Mesendoderm (in vitro differentiated cells): ENCODE measurements around the gene MLKL. TPM values are rescaled to one million over a fixed set of nuclear protein-coding genes. Genes with fewer than 3 reads are reported as not detected.

ENCODE experiments used
- DNase-seq: peaks from one replicate; pipeline ENCODE4 v3.0.0; 2013
- H2AK5ac ChIP-seq: 2 replicates; pipeline ENCODE4 v1.6.1; 2013; ENCODE audit warnings: low read length, inconsistent platforms
- H2BK120ac ChIP-seq: 2 replicates; pipeline ENCODE4 v1.6.1; 2013; ENCODE audit warnings: low read depth, mild to moderate bottlenecking, low read length, moderate library complexity, mixed read lengths
- H2BK15ac ChIP-seq: replicated peaks from 2 replicates; pipeline ENCODE4 v1.6.1; 2013; ENCODE audit warnings: low read depth, mild to moderate bottlenecking, moderate library complexity
- H2BK5ac ChIP-seq: 2 replicates; pipeline ENCODE4 v1.6.1; 2013; ENCODE audit warnings: low read length, inconsistent platforms
- H3K18ac ChIP-seq: 2 replicates; pipeline ENCODE4 v1.6.1; 2013; ENCODE audit warnings: mild to moderate bottlenecking, low read length, mixed read lengths
- H3K23ac ChIP-seq: one replicate; pipeline ENCODE4 v1.6.1; 2013; ENCODE audit warnings: low read length
- H3K27ac ChIP-seq: 2 replicates; pipeline ENCODE4 v1.5.1; 2013; ENCODE audit warnings: low read depth, mild to moderate bottlenecking, inconsistent platforms, low read length, moderate library complexity
- H3K27me3 ChIP-seq: 2 replicates; pipeline ENCODE4 v1.6.1; 2013; ENCODE audit warnings: low read length, control low read depth, mild to moderate bottlenecking, inconsistent platforms; ENCODE audit not compliant: insufficient read depth, poor library complexity
- H3K36me3 ChIP-seq: 2 replicates; pipeline ENCODE4 v1.6.1; 2013; ENCODE audit warnings: low read length, inconsistent platforms; ENCODE audit not compliant: control insufficient read depth, insufficient read depth
- H3K4ac ChIP-seq: one replicate; pipeline ENCODE4 v1.6.1; 2013; ENCODE audit warnings: low read depth, mild to moderate bottlenecking, low read length, moderate library complexity
- H3K4me1 ChIP-seq: 2 replicates; pipeline ENCODE4 v1.6.1; 2013; ENCODE audit warnings: low read depth, low read length, inconsistent platforms; ENCODE audit not compliant: control insufficient read depth
- H3K4me2 ChIP-seq: 2 replicates; pipeline ENCODE4 v1.6.1; 2013; ENCODE audit warnings: low read length
- H3K4me3 ChIP-seq: 2 replicates; pipeline ENCODE4 v1.5.1; 2013; ENCODE audit warnings: mild to moderate bottlenecking, low read length
- H3K56ac ChIP-seq: one replicate; pipeline ENCODE4 v1.6.1; 2013; ENCODE audit warnings: low read length
- H3K79me1 ChIP-seq: 2 replicates; pipeline ENCODE4 v1.6.1; 2013; ENCODE audit warnings: low read length, inconsistent platforms
- H3K79me2 ChIP-seq: 2 replicates; pipeline ENCODE4 v1.6.1; 2013; ENCODE audit warnings: mild to moderate bottlenecking, low read length; ENCODE audit not compliant: control insufficient read depth, insufficient read depth
- H3K9ac ChIP-seq: 2 replicates; pipeline ENCODE4 v1.6.1; 2013; ENCODE audit warnings: low read length, inconsistent platforms
- H4K5ac ChIP-seq: one replicate; pipeline ENCODE4 v1.6.1; 2013; ENCODE audit warnings: low read length
- H4K8ac ChIP-seq: one replicate; pipeline ENCODE4 v1.6.1; 2013; ENCODE audit warnings: low read depth, mild to moderate bottlenecking, control low read depth, low read length, moderate library complexity
- WGBS: extraction: QIAGEN DNeasy Blood & Tissue Kit; methylation state at CpG from one replicate; pipeline ENCODE4 v1.1.7; 2013; ENCODE audit warnings: low lambda C conversion rate, missing lambda C conversion rate; ENCODE audit not compliant: insufficient coverage; ENCODE audit errors: extremely low coverage; 5-methylcytosine and 5-hydroxymethylcytosine counted together
- polyA plus RNA-seq, 2 experiments: library from polyadenylated mRNA; stranded (reverse); fragments of 200-250 nt; gene quantifications; one replicate each; pipeline ENCODE4 v1.2.3, GENCODE V29; 2013

MLKL gene
- 0.98 TPM for polyA plus RNA-seq (2013, experiment 1 of 2)
- 1.1 TPM for polyA plus RNA-seq (2013, experiment 2 of 2)

DNA sequence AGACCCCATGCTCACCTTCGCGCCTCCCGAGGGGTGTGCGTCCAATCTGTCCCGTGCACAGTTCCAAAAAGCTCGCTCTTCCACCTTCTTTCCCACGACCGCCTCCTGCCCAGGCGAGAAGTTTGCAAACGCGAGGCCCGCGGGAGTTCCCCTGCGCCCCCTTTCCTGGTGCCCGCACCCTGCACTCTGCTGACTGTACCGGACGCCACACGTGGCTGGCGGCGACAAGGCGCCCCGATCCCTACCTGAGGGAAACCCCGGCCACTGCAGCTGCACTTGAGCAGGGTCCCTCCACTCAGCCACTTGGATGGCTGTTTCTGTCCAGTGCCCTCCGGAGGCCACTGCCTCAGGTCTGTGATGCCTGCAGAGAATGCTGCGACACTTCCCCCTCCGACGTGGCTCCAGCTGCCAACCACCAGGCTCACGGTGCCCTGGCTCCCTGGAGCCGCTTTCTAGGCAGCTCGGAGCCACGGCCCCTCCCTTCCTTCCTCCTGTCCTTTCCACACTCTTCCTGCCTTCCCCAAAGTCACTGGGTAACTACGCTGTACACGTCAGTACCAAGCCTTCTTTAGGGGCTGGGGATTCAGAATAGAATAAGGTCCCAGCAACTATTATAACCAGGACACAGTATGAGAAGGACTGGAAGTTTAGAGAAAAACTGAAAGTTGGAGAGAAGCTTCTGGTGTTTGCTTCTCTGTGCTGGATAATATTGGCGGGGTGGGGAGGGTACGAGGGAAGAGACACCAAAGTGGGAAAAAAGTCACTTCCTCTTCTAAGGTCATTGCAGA, at the start of gene MLKL:
Gene MLKL (minus strand): TSS at position 425 of the 788 bp plus-strand sequence. CDS start 5,105 bp downstream, outside the sequence.
- Histone ChIP-seq H4K8ac (no peak within 1 kb of the TSS), H2AK5ac (no peak within 1 kb of the TSS), H3K4ac (no peak within 1 kb of the TSS), H3K56ac (peak within 1 kb of the TSS; percentile 75), H3K4me2 (peak within 1 kb of the TSS; percentile 28), H3K79me1 (no peaks in the 10 kb centered on the region), H3K18ac (no peak within 1 kb of the TSS), H3K36me3 (no peaks in the 10 kb centered on the region), H3K27ac (no peak within 1 kb of the TSS), H3K9ac (peak within 1 kb of the TSS; percentile 56), H2BK15ac (no peak within 1 kb of the TSS), H3K23ac (no peak within 1 kb of the TSS), H3K27me3 (peaks cover 1% of the 10 kb centered on the region), H3K4me1 (no peaks in the 10 kb centered on the region), H2BK120ac (no peak within 1 kb of the TSS), H3K79me2 (no peaks in the 10 kb centered on the region), H3K4me3 (peak within 1 kb of the TSS; percentile 9), H4K5ac (no peak within 1 kb of the TSS), H2BK5ac (no peak within 1 kb of the TSS)
- peak; percentile 25 for DNase-seq
- no CpG with 5 or more reads among the region's 35 CpGs for WGBS

DNA sequence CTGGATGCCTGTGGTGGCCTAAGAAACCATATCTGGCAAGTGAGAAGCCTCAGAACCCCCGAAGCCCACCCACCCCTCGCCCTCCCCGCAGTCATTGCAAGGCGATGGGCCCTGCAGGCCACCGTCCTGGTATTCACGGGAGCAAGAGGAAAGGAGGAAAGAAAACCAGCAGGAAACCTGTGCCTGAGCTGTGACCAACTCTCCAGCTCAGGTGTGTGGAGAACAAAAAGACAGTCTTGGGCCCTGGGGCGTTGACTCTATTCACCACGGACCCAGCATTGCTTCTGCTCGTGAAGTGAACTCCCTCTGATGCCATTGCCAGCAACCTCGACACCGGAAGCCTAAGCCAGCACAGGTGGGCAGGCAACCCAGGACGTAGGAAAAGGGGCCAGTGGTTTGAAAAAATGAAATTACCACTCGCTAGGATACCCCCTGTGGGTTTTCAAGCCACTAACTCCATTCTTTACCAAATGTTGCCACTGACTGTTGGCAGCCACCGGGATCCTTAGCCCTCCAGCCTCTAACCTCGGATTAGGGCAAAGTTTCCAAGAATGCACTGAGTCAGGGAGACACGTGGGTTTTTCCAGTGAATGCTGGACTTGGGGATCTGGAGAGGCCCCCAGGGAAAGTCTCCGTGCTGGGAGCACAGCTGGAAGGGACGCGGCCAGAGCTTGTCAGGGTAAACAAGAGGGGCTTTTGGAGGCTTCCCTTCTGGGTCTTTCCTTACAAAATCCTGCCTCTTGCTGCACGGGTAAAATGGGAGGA, 48.8 kb upstream of the MLKL start:
- H2BK5ac ChIP-seq, result no peak overlapping the region
- no peaks in the 10 kb centered on the region for H3K27me3 ChIP-seq
- H4K5ac ChIP-seq, result no peak overlapping the region
- H3K4me2 ChIP-seq, result no peak overlapping the region
- H3K79me1 ChIP-seq, result no peaks in the 10 kb centered on the region
- peak; percentile 29 for DNase-seq
- H3K4me1 ChIP-seq, result no peaks in the 10 kb centered on the region
- H3K79me2 ChIP-seq, result no peaks in the 10 kb centered on the region
- no CpG with 5 or more reads among the region's 20 CpGs for WGBS
- H4K8ac ChIP-seq, result no peak overlapping the region
- H3K23ac ChIP-seq, result no peak overlapping the region
- H3K4ac ChIP-seq, result no peak overlapping the region
- H3K56ac ChIP-seq, result no peak overlapping the region
- H3K4me3 ChIP-seq, result no peak overlapping the region
- no peak overlapping the region for H2BK120ac ChIP-seq
- H2BK15ac ChIP-seq, result no peak overlapping the region
- no peak overlapping the region for H3K18ac ChIP-seq
- H3K36me3 ChIP-seq, result no peaks in the 10 kb centered on the region
- no peak overlapping the region for H3K9ac ChIP-seq
- no peak overlapping the region for H2AK5ac ChIP-seq
- H3K27ac ChIP-seq, result no peak overlapping the region

DNA sequence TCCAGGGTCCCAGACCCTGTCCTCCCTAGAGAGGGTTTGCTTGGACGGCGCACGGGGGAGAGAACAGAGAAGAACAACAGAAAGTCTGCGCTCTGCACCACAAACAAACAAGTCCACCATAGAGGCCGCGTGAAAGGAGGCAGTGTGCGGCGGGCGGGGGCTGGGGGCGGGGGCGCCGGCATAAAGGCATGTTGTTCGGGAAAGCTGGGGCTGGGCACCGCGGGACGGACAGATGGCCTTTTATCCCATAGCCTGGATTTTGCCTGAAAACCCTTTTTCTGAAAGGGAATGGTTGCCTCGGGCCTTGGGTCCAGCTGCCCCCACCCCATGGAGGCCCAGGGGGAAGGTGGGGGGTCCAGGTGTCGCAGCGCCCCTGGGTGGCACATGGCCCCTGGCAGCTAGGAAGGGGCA, 48.0 kb upstream of the MLKL start:
- H2AK5ac ChIP-seq, result no peak overlapping the region
- H3K27ac ChIP-seq, result no peak overlapping the region
- H4K8ac ChIP-seq, result no peak overlapping the region
- WGBS, result no CpG with 5 or more reads among the region's 19 CpGs
- no peak overlapping the region for H2BK120ac ChIP-seq
- no peaks in the 10 kb centered on the region for H3K79me1 ChIP-seq
- H3K23ac ChIP-seq, result no peak overlapping the region
- H2BK15ac ChIP-seq, result no peak overlapping the region
- no peak for DNase-seq
- no peak overlapping the region for H3K4ac ChIP-seq
- no peaks in the 10 kb centered on the region for H3K4me1 ChIP-seq
- no peak overlapping the region for H4K5ac ChIP-seq
- no peak overlapping the region for H2BK5ac ChIP-seq
- H3K36me3 ChIP-seq, result no peaks in the 10 kb centered on the region
- no peak overlapping the region for H3K56ac ChIP-seq
- H3K18ac ChIP-seq, result no peak overlapping the region
- no peaks in the 10 kb centered on the region for H3K27me3 ChIP-seq
- H3K4me2 ChIP-seq, result no peak overlapping the region
- no peak overlapping the region for H3K4me3 ChIP-seq
- no peaks in the 10 kb centered on the region for H3K79me2 ChIP-seq
- no peak overlapping the region for H3K9ac ChIP-seq

DNA sequence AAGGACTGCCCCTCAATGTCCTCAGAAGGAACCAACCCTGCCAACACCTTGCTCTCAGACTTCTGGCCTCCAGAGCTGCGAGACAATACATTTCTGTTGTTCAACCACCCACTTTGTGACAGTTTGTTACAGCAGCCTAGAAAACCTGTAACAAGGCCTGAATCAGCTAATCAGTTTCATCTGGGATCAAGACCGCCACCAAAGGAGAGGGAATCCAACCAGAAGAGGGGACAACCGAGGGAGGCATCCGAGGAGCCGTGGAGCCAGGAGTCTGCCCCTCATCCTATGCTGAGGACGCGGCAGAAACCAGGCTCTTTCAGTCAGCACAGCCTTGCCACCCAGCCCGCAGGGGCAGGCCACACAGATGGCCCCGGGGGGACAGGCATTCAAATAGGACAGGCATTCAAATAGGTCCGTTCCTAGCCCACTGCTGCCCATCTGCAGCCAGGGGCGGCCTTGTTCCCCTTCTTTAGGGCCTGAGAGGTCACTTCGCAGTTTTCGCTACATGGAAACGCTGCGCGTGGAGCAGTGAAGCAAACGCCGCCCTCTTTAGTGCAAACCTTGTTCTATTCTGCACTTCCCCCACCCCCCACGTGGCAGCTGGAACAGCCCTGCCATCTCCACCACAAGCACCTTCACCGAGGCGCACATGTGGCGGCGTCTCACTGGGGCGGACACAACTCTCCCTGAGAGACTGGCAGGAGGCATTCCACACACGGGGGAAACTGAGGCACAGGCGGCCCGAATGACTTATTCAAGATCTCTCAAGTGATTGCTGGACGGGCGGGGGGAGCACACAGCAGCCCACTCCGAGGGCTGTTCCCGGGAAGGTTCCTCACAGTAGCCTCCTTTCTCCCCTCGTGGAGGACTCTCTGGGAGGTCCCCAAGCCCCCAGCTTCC, 47.3 kb upstream of the MLKL start:
- H2AK5ac ChIP-seq, result no peak overlapping the region
- no peak for DNase-seq
- no peak overlapping the region for H2BK120ac ChIP-seq
- H3K4me2 ChIP-seq, result no peak overlapping the region
- no peaks in the 10 kb centered on the region for H3K79me2 ChIP-seq
- no peak overlapping the region for H3K23ac ChIP-seq
- H3K18ac ChIP-seq, result no peak overlapping the region
- no peak overlapping the region for H3K56ac ChIP-seq
- no peak overlapping the region for H2BK15ac ChIP-seq
- no peak overlapping the region for H4K5ac ChIP-seq
- H3K27ac ChIP-seq, result no peak overlapping the region
- H3K36me3 ChIP-seq, result no peaks in the 10 kb centered on the region
- no CpG with 5 or more reads among the region's 32 CpGs for WGBS
- no peak overlapping the region for H2BK5ac ChIP-seq
- no peaks in the 10 kb centered on the region for H3K79me1 ChIP-seq
- no peaks in the 10 kb centered on the region for H3K27me3 ChIP-seq
- H3K4ac ChIP-seq, result no peak overlapping the region
- H4K8ac ChIP-seq, result no peak overlapping the region
- H3K9ac ChIP-seq, result no peak overlapping the region
- H3K4me3 ChIP-seq, result no peak overlapping the region
- no peaks in the 10 kb centered on the region for H3K4me1 ChIP-seq

DNA sequence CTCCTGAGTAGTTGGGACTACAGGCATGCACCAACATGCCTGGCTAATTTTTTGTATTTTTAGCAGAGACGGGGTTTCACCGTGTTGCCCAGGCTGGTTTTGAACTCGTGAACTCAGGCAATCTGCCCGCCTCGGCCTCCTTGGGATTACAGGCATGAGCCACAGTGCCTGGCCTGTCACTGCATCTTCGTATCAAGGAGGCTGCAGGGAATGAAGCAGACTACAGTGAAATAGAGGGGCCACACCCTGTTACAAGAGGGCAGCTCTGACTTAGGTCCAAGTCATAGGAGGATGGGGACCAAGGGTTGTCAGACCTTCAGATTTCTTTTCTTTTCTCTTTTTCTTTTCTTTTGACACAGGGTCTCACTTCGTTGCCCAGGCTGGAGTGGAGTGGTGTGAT, 45.3 kb upstream of the MLKL start:
- no CpG with 5 or more reads among the region's 7 CpGs for WGBS
- Histone ChIP-seq H3K36me3 (no peaks in the 10 kb centered on the region), H2BK120ac (no peak overlapping the region), H3K27ac (no peak overlapping the region), H3K4me1 (no peaks in the 10 kb centered on the region), H2BK5ac (no peak overlapping the region), H3K27me3 (no peaks in the 10 kb centered on the region), H3K23ac (no peak overlapping the region), H2AK5ac (no peak overlapping the region), H3K4me2 (no peak overlapping the region), H3K4me3 (no peak overlapping the region), H2BK15ac (no peak overlapping the region), H3K18ac (no peak overlapping the region), H4K8ac (no peak overlapping the region), H3K9ac (no peak overlapping the region), H3K56ac (no peak overlapping the region), H3K79me2 (no peaks in the 10 kb centered on the region), H3K79me1 (no peaks in the 10 kb centered on the region), H4K5ac (no peak overlapping the region), H3K4ac (no peak overlapping the region)
- no peak for DNase-seq
